Uterus (tissue), 2 donors: ENCODE data around the gene ZFR.

ENCODE experiments used
- CTCF ChIP-seq, 4 experiments: fragments of 200-600 bp in 2 of 4; fragments of 450-650 bp in 2 of 4; sonication (generic) in 2 of 4; IDR thresholded peaks; one replicate each; pipeline ENCODE4 v1.5.1; 2016 to 2019; ENCODE audit warnings: antibody characterized with exemption in 4 of 4, mild to moderate bottlenecking in 2 of 4, moderate library complexity in 1 of 4
- POLR2A ChIP-seq, 2 donors: fragments of 450-650 bp; IDR thresholded peaks; one replicate each; pipeline ENCODE4 v1.6.1; 2016; ENCODE audit warnings: antibody characterized with exemption in 2 of 2, mild to moderate bottlenecking in 1 of 2, moderate library complexity in 1 of 2

DNA sequence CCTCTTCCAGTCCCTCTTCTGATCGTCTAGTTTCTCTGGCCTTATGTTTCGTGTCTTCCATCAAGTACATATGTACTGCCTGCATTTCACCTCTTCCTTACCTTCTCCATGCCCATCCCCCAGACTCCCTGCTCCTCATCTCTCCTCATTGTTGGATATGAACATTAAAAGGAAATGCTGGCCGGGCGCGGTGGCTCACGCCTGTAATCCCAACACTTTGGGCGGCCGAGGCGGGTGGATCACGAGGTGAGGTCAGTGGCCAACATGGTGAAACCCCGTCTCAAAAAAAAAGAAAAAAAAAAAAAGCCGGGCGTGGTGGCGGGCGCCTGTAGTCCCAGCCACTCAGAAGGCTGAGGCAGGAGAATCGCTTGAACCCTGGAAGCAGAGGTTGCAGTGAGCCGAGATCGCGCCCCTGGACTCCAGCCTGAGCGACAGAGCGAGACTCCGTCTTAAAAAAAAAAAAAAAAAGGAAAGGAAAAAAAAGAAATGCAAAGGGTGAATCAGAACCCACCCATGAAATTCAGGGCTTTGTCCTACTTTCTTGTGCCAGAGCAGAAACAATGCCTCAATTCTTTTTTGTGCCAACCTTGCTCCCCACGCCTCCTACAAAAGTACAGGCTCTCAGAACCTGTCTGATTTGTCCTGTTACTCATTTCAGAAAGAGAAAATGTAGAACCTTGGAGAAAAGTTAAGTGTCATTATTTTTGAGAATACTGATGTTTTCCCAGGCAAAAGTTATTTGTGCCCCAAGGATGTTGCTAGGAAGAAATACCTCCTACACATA, 1.5 kb upstream of the ZFR start:
- TF ChIP-seq CTCF (IDR thresholded peaks at IDR 0.05) (no peak), POLR2A (IDR thresholded peaks at IDR 0.05) (no peak)
